ENCODE data around the gene SPTB.

Gene SPTB

DNA sequence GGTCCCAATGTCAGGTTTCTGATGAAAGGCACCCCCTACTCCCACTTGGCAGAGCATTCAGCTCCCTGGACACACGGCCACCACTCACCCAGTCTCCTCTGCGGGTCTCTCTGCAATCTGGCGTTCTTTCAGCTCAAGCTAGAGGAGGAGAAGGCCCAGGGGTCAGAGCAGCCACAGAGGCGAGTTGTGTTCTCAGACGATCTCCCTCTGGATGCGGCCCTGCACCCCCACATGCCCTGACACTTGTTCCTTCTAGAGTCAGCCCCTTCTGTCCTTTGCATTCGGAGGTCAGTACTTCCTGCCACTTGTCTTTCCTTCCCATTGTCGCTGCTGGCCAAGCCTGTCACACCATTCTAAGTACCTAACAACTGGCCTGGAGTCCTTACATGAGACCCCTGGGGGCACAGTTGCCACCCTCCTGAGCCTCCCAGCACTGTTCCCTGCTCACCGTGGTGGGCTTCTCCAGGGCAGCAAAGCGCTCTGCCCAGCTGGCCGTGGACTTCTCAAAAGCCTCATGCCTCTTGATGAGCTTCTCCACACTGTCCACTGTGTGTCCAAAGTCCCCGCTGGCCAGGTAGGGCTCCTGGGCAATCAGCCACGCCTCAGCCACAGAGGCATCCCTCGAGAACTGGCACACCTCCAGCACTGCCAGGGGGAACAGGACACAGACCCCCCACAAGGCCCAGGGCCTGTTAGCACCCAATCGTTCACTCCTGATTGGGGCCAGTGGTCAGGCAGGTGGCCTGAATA, 112.3 kb downstream of the SPTB start:
- TF ChIP-seq, protein P1, sequence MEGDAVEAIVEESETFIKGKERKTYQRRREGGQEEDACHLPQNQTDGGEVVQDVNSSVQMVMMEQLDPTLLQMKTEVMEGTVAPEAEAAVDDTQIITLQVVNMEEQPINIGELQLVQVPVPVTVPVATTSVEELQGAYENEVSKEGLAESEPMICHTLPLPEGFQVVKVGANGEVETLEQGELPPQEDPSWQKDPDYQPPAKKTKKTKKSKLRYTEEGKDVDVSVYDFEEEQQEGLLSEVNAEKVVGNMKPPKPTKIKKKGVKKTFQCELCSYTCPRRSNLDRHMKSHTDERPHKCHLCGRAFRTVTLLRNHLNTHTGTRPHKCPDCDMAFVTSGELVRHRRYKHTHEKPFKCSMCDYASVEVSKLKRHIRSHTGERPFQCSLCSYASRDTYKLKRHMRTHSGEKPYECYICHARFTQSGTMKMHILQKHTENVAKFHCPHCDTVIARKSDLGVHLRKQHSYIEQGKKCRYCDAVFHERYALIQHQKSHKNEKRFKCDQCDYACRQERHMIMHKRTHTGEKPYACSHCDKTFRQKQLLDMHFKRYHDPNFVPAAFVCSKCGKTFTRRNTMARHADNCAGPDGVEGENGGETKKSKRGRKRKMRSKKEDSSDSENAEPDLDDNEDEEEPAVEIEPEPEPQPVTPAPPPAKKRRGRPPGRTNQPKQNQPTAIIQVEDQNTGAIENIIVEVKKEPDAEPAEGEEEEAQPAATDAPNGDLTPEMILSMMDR (IDR thresholded peaks at IDR 0.05; ENCODE audit: extremely low read depth, insufficient read depth, missing control alignments): no peak
- DNase-seq (ENCODE audit: low spot score): no peak
- in situ Hi-C loops (cut with MboI; ENCODE audit: low pct_unique_long_range_greater_than_20kb, low sequenced_read_pairs, unreplicated experiment): no loop called here

DNA sequence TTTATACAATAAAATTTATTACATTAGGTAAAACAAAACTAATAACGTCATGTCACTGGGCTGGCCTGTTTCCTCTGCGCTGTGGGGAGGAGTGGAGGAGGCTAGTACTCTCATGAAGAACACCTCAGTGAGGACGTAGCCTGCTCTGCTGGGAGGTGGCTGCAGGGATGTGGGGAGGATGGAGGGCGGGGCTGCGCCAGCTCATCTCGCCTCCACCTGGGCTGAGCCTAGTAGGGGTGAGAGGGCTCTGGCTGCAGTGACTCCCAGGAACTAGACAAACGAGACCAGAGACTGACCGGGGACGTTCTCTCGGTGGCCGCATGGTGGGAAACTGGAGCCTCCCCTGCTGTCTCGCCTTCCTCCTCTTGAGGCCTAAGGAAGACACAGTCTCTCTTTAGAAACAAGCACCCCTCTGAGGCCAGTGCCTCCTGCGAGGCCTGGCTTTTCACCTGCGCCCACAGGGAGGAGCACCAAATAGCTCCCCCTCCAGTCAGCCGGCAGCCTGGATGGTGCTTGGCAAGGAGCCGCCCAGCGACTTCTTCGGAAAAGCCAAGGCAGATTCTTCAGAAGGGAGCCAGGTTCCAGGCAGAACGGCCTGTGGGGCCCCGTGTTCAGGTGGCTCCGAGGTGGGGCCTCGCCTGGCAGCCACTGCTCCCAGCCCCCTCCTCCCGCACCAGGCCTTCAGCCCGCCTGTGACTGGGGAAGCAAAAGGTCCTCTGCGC, 113.1 kb downstream of the SPTB start:
- no peak for DNase-seq (ENCODE audit: low spot score)
- in situ Hi-C loops (cut with MboI; ENCODE audit: low pct_unique_long_range_greater_than_20kb, low sequenced_read_pairs, unreplicated experiment): no loop called here

DNA sequence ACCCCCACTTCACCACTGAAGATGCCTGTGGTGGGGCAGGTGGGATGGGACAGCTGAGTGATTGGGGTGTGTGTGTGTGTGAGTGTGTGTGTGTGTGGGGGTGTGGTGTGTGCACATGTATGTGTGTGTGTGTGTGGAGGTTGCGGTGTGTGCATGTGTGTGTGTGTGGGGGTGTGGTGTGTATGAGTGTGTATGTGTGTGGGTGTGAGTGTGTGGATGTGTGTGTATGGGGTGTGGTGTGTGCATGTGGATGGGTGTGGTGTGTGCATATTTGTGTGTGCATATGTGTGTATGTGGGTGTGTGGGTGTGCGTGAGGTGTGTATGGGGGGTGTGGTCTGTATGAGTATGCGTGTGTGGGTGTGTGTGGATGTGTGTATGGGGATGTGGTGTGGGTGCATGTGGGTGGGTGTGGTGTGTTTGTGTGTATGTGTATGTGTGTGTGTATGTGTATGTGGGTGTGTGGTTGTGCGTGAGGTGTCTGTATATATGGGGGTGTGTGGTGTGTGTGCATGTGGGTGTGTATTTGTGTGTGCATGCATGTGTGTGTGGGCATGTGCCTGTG, 113.9 kb downstream of the SPTB start:
- in situ Hi-C loops (cut with MboI; ENCODE audit: low pct_unique_long_range_greater_than_20kb, low sequenced_read_pairs, unreplicated experiment): no loop called here
- DNase-seq (ENCODE audit: low spot score): no peak

More for the DNA sequence above, 113.1 kb downstream of the SPTB start:
- TF ChIP-seq, protein P1 (IDR thresholded peaks at IDR 0.05; ENCODE audit: extremely low read depth, insufficient read depth, missing control alignments): no peak

DNA sequence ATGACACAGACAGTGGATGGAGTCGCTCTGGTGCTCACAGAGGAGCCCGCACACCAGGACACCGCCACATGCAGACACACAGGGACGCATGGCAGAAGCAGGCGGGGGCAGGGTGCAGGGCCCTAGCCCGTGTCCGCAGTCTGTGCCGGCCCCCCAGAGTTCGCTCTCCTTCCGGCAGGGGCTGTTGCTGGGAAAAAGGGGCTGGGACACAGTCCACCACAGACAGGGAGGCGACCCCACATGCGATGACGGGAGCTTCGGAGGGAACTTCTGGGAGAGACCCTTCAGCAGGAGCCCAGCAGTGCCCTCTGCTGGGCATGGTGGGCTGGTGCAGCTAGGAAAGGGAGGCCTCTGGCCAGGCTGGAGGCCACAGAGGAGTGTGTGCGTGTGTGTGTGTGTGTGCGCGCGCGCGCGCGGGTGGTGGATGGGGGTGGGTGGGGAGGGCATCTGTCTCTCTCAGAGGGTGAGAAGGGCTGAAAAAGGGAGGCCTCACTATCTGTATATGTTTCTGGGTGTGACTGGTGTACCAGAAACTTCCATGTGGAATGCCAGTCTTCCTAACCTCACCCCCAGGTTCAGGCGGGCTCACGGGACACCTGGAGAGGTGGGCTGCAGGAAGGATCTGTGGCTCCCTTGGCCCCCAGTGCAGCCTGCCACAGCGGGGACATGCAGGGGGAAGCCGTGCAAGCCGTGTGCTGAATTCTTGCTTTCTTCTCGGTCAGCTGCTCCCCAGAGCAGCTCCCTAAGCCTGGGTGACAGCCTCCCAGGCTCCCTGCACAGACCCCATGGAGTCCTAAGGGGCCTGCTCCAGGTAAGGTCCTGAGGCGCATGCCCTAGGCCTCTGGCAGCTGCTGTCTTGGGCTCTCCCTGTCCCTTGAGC, 114.8 kb downstream of the SPTB start:
- in situ Hi-C loops (cut with MboI; ENCODE audit: low pct_unique_long_range_greater_than_20kb, low sequenced_read_pairs, unreplicated experiment): no loop called here
- DNase-seq (ENCODE audit: low spot score): peak; percentile 88
- TF ChIP-seq, protein P1 (IDR thresholded peaks at IDR 0.05; ENCODE audit: extremely low read depth, insufficient read depth, missing control alignments): peak; percentile 95

More for the DNA sequence above, 113.9 kb downstream of the SPTB start:
- TF ChIP-seq, protein P1 (IDR thresholded peaks at IDR 0.05; ENCODE audit: extremely low read depth, insufficient read depth, missing control alignments): no peak

DNA sequence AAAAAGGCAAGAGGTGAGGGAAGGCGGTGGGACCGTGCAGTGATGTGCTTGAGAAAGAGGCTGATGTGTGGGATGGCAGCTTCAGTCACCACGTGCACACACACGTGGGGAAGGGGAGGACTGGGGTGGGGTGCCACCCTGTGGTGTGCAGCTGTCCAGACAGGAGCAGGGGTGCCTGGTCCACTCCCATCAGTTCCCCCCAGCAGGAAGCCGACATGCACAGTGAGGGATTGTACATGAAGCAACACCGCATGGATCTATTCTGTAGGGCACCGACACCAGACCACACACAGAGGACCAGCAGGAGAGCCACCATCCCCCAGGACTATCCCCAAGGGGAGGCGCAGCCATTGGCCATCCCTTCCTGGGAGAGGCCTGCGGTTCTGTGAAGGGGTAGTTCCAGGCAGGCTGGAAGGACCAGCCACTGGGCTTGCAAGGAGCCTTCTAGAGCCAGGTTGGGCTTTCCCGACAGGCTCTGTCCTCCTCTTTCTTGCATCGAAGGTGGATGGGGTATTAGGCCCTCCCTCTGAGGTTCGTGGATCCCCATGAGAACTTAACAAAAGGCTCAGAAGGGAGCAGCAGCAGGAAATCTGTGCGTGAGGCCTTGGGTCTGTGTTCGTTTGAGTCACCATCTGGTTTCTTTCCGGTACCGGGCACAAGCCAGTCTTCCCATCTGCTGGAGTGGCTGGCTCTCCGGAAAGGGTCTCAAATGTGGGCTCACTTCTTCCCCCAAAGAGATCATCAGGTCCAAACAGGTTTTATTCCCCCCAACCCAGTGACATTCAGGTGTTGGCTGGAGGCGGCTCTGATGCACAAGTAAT, 115.7 kb downstream of the SPTB start:
- TF ChIP-seq, protein P1 (IDR thresholded peaks at IDR 0.05; ENCODE audit: extremely low read depth, insufficient read depth, missing control alignments): no peak
- no peak for DNase-seq (ENCODE audit: low spot score)
- in situ Hi-C loops (cut with MboI; ENCODE audit: low pct_unique_long_range_greater_than_20kb, low sequenced_read_pairs, unreplicated experiment): no loop called here
